Measurements from ENCODE around the gene SLC22A12. TPM values are rescaled to one million over a fixed set of nuclear protein-coding genes. Genes with fewer than 3 reads are reported as not detected.

The SLC22A12 gene
- total RNA-seq, 4 donors from 2014 or later = not detected

DNA sequence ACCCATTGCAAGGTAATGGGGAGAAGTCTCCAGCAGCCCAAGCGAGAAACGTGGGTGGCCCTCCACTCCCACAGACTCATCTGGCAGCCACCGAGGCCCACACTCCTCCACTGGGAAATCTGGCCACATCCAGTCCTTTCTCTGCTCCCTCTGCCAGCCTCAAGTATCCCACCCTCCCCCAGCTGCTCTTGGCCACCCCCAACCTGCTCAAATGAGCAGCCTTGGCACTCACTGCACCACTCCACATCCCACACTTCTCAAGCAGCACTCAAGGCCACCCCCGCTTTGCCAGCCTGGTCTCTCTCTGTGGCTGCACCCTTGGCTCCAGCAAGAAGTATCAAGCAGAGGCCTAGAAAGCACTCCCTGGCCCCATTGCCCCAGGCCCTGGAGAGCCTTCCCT is 28.2 kb downstream of the SLC22A12 start:
- no peak for DNase-seq (ENCODE audit: low spot score in 2 of 2)
- H3K4me3 ChIP-seq (ENCODE audit: low read depth, poor library complexity, severe bottlenecking) = no peak overlapping the region
- TF ChIP-seq POLR2A (IDR thresholded peaks at IDR 0.05) = no peak
- TF ChIP-seq, protein P1, sequence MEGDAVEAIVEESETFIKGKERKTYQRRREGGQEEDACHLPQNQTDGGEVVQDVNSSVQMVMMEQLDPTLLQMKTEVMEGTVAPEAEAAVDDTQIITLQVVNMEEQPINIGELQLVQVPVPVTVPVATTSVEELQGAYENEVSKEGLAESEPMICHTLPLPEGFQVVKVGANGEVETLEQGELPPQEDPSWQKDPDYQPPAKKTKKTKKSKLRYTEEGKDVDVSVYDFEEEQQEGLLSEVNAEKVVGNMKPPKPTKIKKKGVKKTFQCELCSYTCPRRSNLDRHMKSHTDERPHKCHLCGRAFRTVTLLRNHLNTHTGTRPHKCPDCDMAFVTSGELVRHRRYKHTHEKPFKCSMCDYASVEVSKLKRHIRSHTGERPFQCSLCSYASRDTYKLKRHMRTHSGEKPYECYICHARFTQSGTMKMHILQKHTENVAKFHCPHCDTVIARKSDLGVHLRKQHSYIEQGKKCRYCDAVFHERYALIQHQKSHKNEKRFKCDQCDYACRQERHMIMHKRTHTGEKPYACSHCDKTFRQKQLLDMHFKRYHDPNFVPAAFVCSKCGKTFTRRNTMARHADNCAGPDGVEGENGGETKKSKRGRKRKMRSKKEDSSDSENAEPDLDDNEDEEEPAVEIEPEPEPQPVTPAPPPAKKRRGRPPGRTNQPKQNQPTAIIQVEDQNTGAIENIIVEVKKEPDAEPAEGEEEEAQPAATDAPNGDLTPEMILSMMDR (IDR thresholded peaks at IDR 0.05) = no peak
- WGBS, 2 donors = 89 to 92% methylated on average over 4 of the region's 4 CpGs
- intact Hi-C loops (cut with DNase I; ENCODE audit: low total_unique reads) = no loop called here

DNA sequence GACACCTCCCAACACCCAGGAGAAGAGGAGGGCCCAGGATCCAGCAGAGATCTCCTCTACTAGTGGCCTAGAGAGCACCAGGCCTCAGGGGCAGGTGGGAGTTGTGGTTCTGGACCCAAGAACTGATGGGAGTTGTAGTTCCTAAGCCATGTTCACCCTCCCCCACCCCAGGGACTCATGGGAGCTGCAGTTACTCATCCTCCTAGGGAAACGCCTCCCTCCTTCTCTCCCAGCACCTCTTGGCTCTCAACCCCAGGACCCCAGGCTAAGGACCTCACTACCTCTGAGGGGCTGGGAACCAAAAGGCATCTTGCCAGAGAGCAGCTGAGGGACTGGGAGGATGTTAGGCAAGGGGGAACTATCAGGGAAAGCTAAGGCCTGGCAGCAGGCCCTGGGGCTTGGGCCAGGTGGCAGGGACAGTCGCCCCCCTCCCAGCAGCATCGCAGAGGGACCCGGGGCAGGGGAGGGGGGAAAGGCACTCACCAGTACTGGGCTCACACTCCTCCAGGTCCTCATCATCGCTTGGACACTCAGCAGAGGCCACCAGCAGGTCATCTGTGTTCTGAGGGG is 28.9 kb downstream of the SLC22A12 start:
- no peak for DNase-seq (ENCODE audit: low spot score in 2 of 2)
- intact Hi-C loops (cut with DNase I; ENCODE audit: low total_unique reads) = no loop called here
- WGBS, 2 donors = 53 to 68% methylated on average over 5 of the region's 5 CpGs
- no peak for TF ChIP-seq POLR2A (IDR thresholded peaks at IDR 0.05)
- TF ChIP-seq, protein P1 (IDR thresholded peaks at IDR 0.05) = no peak
- no peak overlapping the region for H3K4me3 ChIP-seq (ENCODE audit: low read depth, poor library complexity, severe bottlenecking)

DNA sequence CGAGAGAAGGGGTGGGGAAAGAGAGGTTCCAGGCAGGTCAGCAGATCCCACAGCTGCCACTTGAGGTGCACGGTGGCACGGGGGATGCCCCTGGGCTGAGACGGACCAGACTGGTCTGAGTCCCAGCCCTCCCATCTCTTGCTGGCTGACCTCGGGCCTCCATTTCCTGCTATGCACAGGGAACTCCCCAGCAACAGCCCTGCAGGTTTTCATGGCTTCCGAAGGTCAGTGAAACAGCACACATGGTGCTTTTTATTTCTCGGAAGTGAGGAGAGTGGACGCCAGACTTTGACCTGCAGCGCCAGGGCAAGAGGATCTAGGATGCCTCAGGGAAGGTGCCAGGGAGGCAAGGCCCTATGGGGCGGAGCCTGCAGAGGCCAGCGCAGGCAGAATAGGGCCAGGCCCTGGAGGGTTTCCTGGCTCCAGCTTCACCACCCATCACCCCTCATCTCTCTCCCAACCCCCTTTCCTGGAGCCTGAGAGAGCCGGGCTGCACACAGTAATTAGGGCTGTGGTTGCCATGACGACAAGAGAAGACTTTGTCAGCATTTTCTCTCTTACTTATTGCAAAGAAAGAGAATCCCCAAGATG is 29.5 kb downstream of the SLC22A12 start:
- TF ChIP-seq POLR2A (IDR thresholded peaks at IDR 0.05) = no peak
- TF ChIP-seq, protein P1 (IDR thresholded peaks at IDR 0.05) = no peak
- H3K4me3 ChIP-seq (ENCODE audit: low read depth, poor library complexity, severe bottlenecking) = no peak overlapping the region
- intact Hi-C loops (cut with DNase I; ENCODE audit: low total_unique reads) = no loop called here
- 52 to 64% methylated on average over 13 of the region's 13 CpGs for WGBS, 2 donors
- DNase-seq (ENCODE audit: low spot score in 2 of 2) = no peak

DNA sequence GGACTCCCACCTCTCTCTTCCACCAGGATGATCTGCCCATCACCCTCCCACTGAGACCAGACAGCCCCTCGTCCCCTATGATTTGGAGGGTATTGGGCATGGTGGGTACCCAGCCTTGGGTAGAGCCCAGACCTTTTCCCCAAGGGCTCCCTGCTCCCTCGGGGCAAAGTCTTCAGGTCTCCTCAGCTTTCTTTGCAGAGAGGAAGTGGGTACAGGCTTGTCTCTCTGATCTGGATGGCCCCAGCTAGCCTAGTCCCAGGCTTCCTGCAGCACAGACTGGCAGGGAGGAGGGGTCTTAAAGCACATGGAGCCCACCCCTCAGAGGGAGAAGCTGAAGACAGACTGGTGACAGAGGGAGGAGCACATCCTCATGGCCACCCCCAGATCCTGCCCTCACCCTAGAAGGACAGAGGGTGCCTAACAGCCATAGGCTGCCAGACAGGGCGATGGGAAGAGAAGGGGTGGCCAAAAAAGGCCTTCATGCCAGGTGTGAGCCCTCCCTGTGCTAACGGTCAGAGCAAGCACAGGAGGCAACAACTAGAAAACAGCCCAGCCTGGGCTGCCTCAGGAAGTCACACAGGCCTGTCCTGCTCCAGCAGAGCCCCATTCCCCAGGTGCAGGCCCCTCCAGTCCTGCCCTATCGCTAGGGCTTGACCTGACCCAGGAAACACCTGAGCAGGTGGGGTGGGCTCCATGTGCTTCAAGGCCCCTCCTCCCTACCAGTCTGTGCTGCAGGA is 30.4 kb downstream of the SLC22A12 start:
- no peak overlapping the region for H3K4me3 ChIP-seq (ENCODE audit: low read depth, poor library complexity, severe bottlenecking)
- no peak for DNase-seq (ENCODE audit: low spot score in 2 of 2)
- no peak for TF ChIP-seq POLR2A (IDR thresholded peaks at IDR 0.05)
- TF ChIP-seq, protein P1 (IDR thresholded peaks at IDR 0.05) = no peak
- WGBS, 2 donors = 78 to 79% methylated on average over 4 to 5 of the region's 5 CpGs
- intact Hi-C loops (cut with DNase I; ENCODE audit: low total_unique reads) = no loop called here

DNA sequence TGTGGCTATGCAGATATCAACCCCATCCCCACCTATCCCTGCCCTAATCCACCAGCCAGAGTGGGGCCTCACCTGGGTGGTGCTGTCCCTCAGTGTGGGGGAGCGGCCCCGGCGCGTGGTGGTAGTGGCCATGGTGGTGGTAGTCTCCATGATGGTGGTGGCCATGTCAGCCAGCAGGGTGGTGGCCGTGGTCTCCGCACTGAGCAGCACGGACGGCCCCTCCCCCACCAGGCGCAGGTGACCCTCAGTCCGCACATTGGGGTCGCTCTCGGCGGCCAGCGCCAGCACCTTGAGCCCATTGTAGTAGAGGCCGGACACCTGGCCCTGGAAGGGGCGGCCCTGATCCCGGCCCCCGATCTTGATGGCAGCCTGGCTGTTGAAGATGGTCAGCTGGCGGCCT is 31.7 kb downstream of the SLC22A12 start:
- TF ChIP-seq, protein P1 (IDR thresholded peaks at IDR 0.05) = no peak
- TF ChIP-seq POLR2A (IDR thresholded peaks at IDR 0.05) = no peak
- DNase-seq (ENCODE audit: low spot score in 2 of 2) = no peak
- intact Hi-C loops (cut with DNase I; ENCODE audit: low total_unique reads) = no loop called here
- 97% methylated on average over 8 to 19 of the region's 19 CpGs for WGBS, 2 donors
- H3K4me3 ChIP-seq (ENCODE audit: low read depth, poor library complexity, severe bottlenecking) = no peak overlapping the region
